GM21825 (cell line): ENCODE data around the gene CLCN3.
"Not testable (repeated sequence)": the region's sequence is repeated elsewhere in the genome, so short reads cannot be mapped to it uniquely, and the experiment has no call there.

ENCODE experiments used
- ATAC-seq: cut with Tn5 transposase; IDR thresholded peaks from one replicate; pipeline ENCODE4 v1.9.1; 2021; ENCODE audit warnings: mild to moderate bottlenecking, moderate library complexity; ENCODE audit not compliant: unreplicated experiment

CLCN3 gene

GRCh38 chr4:169652535-169652934 lies 32.2 kb downstream of the CLCN3 start:
- ATAC-seq: no peak

- ATAC-seq: no peak
Measured at GRCh38 chr4:169655401-169655800, 35.0 kb downstream of the CLCN3 start.

- ATAC-seq: no peak
Measured at GRCh38 chr4:169657470-169658107, 37.2 kb downstream of the CLCN3 start.

- no peak for ATAC-seq
Measured at GRCh38 chr4:169658196-169658595, 37.8 kb downstream of the CLCN3 start.

- no peak for ATAC-seq
Measured at GRCh38 chr4:169658975-169659715, 38.8 kb downstream of the CLCN3 start.

GRCh38 chr4:169659716-169660670 lies 39.6 kb downstream of the CLCN3 start:
- peak; percentile 96 for ATAC-seq

- no peak for ATAC-seq
Measured at GRCh38 chr4:169660929-169661328, 40.6 kb downstream of the CLCN3 start.

GRCh38 chr4:169661761-169662160 lies 41.4 kb downstream of the CLCN3 start:
- no peak for ATAC-seq

- ATAC-seq: no peak
Measured at GRCh38 chr4:169662206-169662605, 41.8 kb downstream of the CLCN3 start.

GRCh38 chr4:169663402-169663801 lies 43.0 kb downstream of the CLCN3 start:
- ATAC-seq: no peak

GRCh38 chr4:169663831-169664230 lies 43.5 kb downstream of the CLCN3 start:
- no peak for ATAC-seq

- no peak for ATAC-seq
Measured at GRCh38 chr4:169664615-169665014, 44.2 kb downstream of the CLCN3 start.

GRCh38 chr4:169665046-169665737 lies 44.8 kb downstream of the CLCN3 start:
- ATAC-seq: no peak

- no peak for ATAC-seq
Measured at GRCh38 chr4:169668069-169668721, 47.8 kb downstream of the CLCN3 start.

GRCh38 chr4:169675825-169676224 lies 55.4 kb downstream of the CLCN3 start:
- no peak for ATAC-seq

GRCh38 chr4:169677150-169677748 lies 56.9 kb downstream of the CLCN3 start:
- no peak for ATAC-seq

GRCh38 chr4:169678486-169678885 lies 58.1 kb downstream of the CLCN3 start:
- not testable (repeated sequence) for ATAC-seq

- not testable (repeated sequence) for ATAC-seq
Measured at GRCh38 chr4:169678951-169679591, 58.7 kb downstream of the CLCN3 start.

GRCh38 chr4:169682372-169683047 lies 62.1 kb downstream of the CLCN3 start:
- no peak for ATAC-seq
